HepG2 (cell line): ENCODE data around the gene BBIP1. TPM values are rescaled to one million over a fixed set of nuclear protein-coding genes. Genes with fewer than 3 reads are reported as not detected.

Experiments used
- ATF3 ChIP-seq: sonication (generic); formaldehyde crosslinking; IDR thresholded peaks from 2 replicates; pipeline ENCODE4 v1.4.0; 2020; ENCODE audit warnings: missing genetic modification reagents
- CCDC6 ChIP-seq: sonication (generic); formaldehyde crosslinking; IDR thresholded peaks from 2 replicates; pipeline ENCODE4 v1.8.1; 2022; ENCODE audit warnings: mild to moderate bottlenecking, missing genetic modification reagents, moderate library complexity
- MIER3 ChIP-seq: IDR thresholded peaks from 2 replicates; pipeline ENCODE4 v1.6.1; 2016; ENCODE audit warnings: missing compliant biosample characterization, borderline replicate concordance
- MYPOP ChIP-seq: sonication (generic); formaldehyde crosslinking; IDR thresholded peaks from 2 replicates; pipeline ENCODE4 v1.8.1; 2023; ENCODE audit warnings: mild to moderate bottlenecking, moderate library complexity, missing genetic modification reagents
- POGZ ChIP-seq: sonication (generic); formaldehyde crosslinking; IDR thresholded peaks from 2 replicates; pipeline ENCODE4 v1.4.0; 2020; ENCODE audit warnings: mild to moderate bottlenecking, missing genetic modification reagents
- SALL1 ChIP-seq: sonication (generic); formaldehyde crosslinking; IDR thresholded peaks from 2 replicates; pipeline ENCODE4 v1.8.0; 2022; ENCODE audit warnings: mild to moderate bottlenecking, missing genetic modification reagents
- ZFP41 ChIP-seq: sonication (generic); formaldehyde crosslinking; IDR thresholded peaks from 2 replicates; pipeline ENCODE4 v1.4.0; 2020; ENCODE audit warnings: mild to moderate bottlenecking, missing genetic modification reagents, borderline replicate concordance
- ZNF260 ChIP-seq: sonication (generic); formaldehyde crosslinking; IDR thresholded peaks from 2 replicates; pipeline ENCODE4 v1.4.0; 2020; ENCODE audit warnings: missing genetic modification reagents, low read depth, mild to moderate bottlenecking, borderline replicate concordance
- ZNF326 ChIP-seq: sonication (generic); formaldehyde crosslinking; IDR thresholded peaks from 2 replicates; pipeline ENCODE4 v1.4.0; 2020; ENCODE audit warnings: missing genetic modification reagents, borderline replicate concordance
- ZNF431 ChIP-seq: sonication (generic); formaldehyde crosslinking; IDR thresholded peaks from 2 replicates; pipeline ENCODE4 v1.9.0; 2022; ENCODE audit warnings: missing genetic modification reagents, low read depth, mild to moderate bottlenecking, borderline replicate concordance
- ZNF619 ChIP-seq: sonication (generic); formaldehyde crosslinking; IDR thresholded peaks from 2 replicates; pipeline ENCODE4 v1.4.0; 2020; ENCODE audit warnings: mild to moderate bottlenecking, missing genetic modification reagents
- ZNF710 ChIP-seq: sonication (generic); formaldehyde crosslinking; IDR thresholded peaks from 2 replicates; pipeline ENCODE4 v1.5.0; 2020; ENCODE audit warnings: mild to moderate bottlenecking, missing genetic modification reagents, borderline replicate concordance
- ZNF850 ChIP-seq: sonication (generic); formaldehyde crosslinking; conservative IDR thresholded peaks from 2 replicates; pipeline ENCODE4 v1.9.0; 2021; ENCODE audit warnings: mild to moderate bottlenecking, missing genetic modification reagents
- ZSCAN20 ChIP-seq: sonication (generic); formaldehyde crosslinking; IDR thresholded peaks from 2 replicates; pipeline ENCODE4 v1.4.0; 2020; ENCODE audit warnings: missing genetic modification reagents, mild to moderate bottlenecking, borderline replicate concordance
- polyA plus RNA-seq, 8 experiments: library from polyadenylated mRNA; depleted of rRNA in 3 of 8; stranded (reverse) in 7 of 8; unstranded in 1 of 8; fragments of >200 nt; fragmentation: Illumina TruSeq in 4 of 8; extraction: Trizol in 4 of 8; gene quantifications; 2 replicates each; pipeline versions ENCODE4 v1.2.1 to v1.2.3, GENCODE V29; 2011 to 2016; ENCODE audit warnings: low read depth in 4 of 8, missing spikeins in 1 of 8, mixed read lengths in 1 of 8; ENCODE audit not compliant: insufficient read depth in 1 of 8
- total RNA-seq, 5 experiments: library from RNA; depleted of rRNA; stranded (reverse); fragments of >200 nt; fragmentation: Illumina TruSeq; extraction: Trizol; gene quantifications; 2 replicates each; pipeline ENCODE4 v1.2.3, GENCODE V29; 2016; ENCODE audit warnings: low read depth in 1 of 5
- TF ChIP-seq, protein P1 (sequence below), 2 experiments: fragments of 450-650 bp in 1 of 2; sonication (generic) in 1 of 2; formaldehyde crosslinking in 1 of 2; IDR thresholded peaks; 2 replicates each; pipeline versions ENCODE4 v1.6.1 to v1.8.0; 2016 to 2022; ENCODE audit warnings: antibody characterized with exemption in 1 of 2, mild to moderate bottlenecking in 1 of 2, missing genetic modification reagents in 1 of 2

The BBIP1 gene
- total and polyA plus RNA-seq, 2 of the 13 experiments (the other 11 are each of a cell fraction or from before 2014, with no cell fraction given), result 18.3 to 24.1 TPM

DNA sequence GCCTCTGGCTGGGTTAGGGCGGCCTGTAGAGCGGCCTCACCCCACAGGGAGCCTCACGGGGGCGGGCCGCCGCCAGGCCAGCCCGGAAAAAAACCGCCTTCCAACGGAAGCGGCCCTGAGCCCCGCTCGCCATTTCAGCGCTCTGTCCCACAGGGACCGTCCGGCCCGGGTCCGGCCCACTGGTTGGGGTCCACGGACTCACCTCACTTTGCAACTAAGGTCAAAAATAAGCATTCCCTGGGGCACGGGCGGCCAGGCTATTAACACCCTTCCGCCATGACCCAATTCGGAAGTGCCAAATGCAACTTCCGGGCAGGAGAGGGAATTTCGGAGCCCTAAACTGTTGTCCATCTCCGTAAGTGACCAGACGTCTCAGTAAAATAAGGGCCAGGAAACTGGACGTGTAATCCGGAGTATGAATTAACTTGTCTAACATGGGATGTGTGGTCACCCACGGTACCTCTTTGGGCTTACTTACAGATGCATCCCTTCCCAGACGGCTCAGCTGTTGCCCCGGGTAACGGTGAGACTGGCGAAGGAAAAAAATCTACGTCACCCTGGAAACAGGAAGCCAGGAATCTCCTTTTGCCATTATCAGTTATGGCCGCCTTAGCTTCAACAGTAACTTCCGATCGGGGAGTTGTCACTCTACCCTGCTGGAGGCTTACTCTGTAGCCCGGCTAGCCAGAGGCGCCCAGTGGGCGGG, at the start of gene BBIP1 (continued):
- TF ChIP-seq, protein P1, sequence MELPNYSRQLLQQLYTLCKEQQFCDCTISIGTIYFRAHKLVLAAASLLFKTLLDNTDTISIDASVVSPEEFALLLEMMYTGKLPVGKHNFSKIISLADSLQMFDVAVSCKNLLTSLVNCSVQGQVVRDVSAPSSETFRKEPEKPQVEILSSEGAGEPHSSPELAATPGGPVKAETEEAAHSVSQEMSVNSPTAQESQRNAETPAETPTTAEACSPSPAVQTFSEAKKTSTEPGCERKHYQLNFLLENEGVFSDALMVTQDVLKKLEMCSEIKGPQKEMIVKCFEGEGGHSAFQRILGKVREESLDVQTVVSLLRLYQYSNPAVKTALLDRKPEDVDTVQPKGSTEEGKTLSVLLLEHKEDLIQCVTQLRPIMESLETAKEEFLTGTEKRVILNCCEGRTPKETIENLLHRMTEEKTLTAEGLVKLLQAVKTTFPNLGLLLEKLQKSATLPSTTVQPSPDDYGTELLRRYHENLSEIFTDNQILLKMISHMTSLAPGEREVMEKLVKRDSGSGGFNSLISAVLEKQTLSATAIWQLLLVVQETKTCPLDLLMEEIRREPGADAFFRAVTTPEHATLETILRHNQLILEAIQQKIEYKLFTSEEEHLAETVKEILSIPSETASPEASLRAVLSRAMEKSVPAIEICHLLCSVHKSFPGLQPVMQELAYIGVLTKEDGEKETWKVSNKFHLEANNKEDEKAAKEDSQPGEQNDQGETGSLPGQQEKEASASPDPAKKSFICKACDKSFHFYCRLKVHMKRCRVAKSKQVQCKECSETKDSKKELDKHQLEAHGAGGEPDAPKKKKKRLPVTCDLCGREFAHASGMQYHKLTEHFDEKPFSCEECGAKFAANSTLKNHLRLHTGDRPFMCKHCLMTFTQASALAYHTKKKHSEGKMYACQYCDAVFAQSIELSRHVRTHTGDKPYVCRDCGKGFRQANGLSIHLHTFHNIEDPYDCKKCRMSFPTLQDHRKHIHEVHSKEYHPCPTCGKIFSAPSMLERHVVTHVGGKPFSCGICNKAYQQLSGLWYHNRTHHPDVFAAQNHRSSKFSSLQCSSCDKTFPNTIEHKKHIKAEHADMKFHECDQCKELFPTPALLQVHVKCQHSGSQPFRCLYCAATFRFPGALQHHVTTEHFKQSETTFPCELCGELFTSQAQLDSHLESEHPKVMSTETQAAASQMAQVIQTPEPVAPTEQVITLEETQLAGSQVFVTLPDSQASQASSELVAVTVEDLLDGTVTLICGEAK (IDR thresholded peaks at IDR 0.05), result peak; percentile 62
- TF ChIP-seq, protein P1 (CRISPR knock-in tag; IDR thresholded peaks at IDR 0.05), result peak; percentile 84
- TF ChIP-seq ATF3 (CRISPR knock-in tag), result peak; percentile 17; the same call in 1 of the 2 replicates
- TF ChIP-seq ZNF326, result no peak
- peak; percentile 70 for TF ChIP-seq POGZ (CRISPR knock-in tag)
- peak; percentile 56; the same call in 1 of the 2 replicates for TF ChIP-seq ZNF710 (CRISPR knock-in tag)
- peak; percentile 84; the same call in 1 of the 2 replicates for TF ChIP-seq ZNF619
- TF ChIP-seq MIER3 (CRISPR knock-in tag), result no peak
- peak; percentile 65; the same call in 1 of the 2 replicates for TF ChIP-seq ZNF850 (CRISPR knock-in tag)
- peak; percentile 61 for TF ChIP-seq SALL1 (CRISPR knock-in tag)
- TF ChIP-seq ZNF431 (CRISPR knock-in tag), result no peak
- TF ChIP-seq CCDC6 (CRISPR knock-in tag), result peak; percentile 38; the same call in 1 of the 2 replicates
- no peak for TF ChIP-seq ZSCAN20
- TF ChIP-seq ZNF260 (CRISPR knock-in tag), result 0 out of 2 replicates have a peak, but pooled peaks have one; percentile 58
- TF ChIP-seq ZFP41 (CRISPR knock-in tag), result peak; percentile 41; the same call in 1 of the 2 replicates
- TF ChIP-seq MYPOP (CRISPR knock-in tag), result peak; percentile 38; the same call in 1 of the 2 replicates
